WI38 (cell line): Measurements from ENCODE around the gene LSM4.

Experiments
- H3K4me3 ChIP-seq: 2 replicates; pipeline ENCODE4 v1.5.1; 2011; ENCODE audit warnings: low read depth, mild to moderate bottlenecking, control low read depth, low read length
- TF ChIP-seq, protein P1 (sequence below): IDR thresholded peaks from 2 replicates; pipeline ENCODE4 v1.5.1; 2012; ENCODE audit warnings: low read depth, mild to moderate bottlenecking, control low read depth, low read length

Gene LSM4

GRCh38 chr19:18317961-18318800 lies 4.7 kb downstream of the LSM4 start:
- TF ChIP-seq, protein P1, sequence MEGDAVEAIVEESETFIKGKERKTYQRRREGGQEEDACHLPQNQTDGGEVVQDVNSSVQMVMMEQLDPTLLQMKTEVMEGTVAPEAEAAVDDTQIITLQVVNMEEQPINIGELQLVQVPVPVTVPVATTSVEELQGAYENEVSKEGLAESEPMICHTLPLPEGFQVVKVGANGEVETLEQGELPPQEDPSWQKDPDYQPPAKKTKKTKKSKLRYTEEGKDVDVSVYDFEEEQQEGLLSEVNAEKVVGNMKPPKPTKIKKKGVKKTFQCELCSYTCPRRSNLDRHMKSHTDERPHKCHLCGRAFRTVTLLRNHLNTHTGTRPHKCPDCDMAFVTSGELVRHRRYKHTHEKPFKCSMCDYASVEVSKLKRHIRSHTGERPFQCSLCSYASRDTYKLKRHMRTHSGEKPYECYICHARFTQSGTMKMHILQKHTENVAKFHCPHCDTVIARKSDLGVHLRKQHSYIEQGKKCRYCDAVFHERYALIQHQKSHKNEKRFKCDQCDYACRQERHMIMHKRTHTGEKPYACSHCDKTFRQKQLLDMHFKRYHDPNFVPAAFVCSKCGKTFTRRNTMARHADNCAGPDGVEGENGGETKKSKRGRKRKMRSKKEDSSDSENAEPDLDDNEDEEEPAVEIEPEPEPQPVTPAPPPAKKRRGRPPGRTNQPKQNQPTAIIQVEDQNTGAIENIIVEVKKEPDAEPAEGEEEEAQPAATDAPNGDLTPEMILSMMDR = no peak
- H3K4me3 ChIP-seq = no peak overlapping the region

DNA sequence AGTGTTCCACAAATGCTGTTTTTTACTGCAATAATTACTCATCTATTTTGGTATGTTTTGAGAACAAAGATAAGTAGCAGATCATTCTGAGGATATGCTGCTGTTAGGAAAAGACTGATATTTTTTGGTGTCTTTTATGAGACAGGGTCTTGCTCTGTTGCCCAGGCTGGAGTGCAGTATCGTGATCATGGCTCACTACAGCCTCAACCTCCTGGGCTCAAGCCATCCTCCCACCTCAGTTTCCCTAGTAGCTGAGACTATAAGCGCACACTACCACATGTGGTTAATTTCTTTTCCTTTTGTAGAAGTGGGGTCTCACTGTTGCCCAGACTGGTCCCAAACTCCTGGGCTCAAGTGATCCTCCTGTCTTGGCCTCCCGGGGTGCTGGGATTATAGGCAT lies 9.5 kb downstream of the LSM4 start:
- H3K4me3 ChIP-seq = no peak overlapping the region
- TF ChIP-seq, protein P1 = no peak

GRCh38 chr19:18312092-18312534 lies 10.8 kb downstream of the LSM4 start:
- no peak overlapping the region for H3K4me3 ChIP-seq
- TF ChIP-seq, protein P1 = no peak

DNA sequence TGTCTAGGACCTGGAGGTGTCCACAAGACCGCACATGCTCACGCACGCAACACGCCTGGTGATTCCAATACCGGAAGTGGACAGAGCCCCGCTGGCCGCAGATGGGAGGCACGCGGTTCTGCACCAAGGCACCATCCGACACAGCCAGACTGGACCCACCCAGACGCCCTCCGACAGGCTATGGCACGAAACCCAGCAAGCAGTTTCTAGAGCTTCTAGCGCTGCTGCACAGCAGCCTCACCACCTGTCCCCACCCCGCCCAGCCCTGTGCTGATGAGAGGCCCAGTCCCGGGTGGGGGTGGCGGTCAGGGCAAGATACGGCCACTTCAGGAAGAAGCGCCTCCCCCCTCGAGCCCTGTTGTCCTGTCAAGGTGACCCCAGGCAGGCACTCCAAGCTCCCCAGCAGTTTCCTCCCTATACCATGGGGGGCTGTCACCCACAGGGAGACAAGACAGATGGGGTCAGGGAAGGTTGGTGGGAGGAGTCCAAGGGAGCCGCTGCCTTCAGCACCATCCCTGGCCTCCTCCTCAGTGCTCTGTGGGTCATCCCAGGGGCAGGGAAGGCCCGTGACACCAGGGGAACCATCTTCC lies 11.3 kb downstream of the LSM4 start:
- no peak overlapping the region for H3K4me3 ChIP-seq
- TF ChIP-seq, protein P1 = no peak

GRCh38 chr19:18310966-18311365 lies 11.9 kb downstream of the LSM4 start:
- H3K4me3 ChIP-seq = no peak overlapping the region
- TF ChIP-seq, protein P1 = no peak

- TF ChIP-seq, protein P1 = no peak
- no peak overlapping the region for H3K4me3 ChIP-seq
These were observed 12.6 kb downstream of the LSM4 start for GRCh38 chr19:18310118-18310909.
